WTC11 (cell line): Measurements from ENCODE around the gene VWDE. TPM values are rescaled to one million over a fixed set of nuclear protein-coding genes. Genes with fewer than 3 reads are reported as not detected.

Source experiments
- ATAC-seq: fragments of 200-7000 bp; cut with Tn5 transposase; 2 replicates; pipeline ENCODE4 v1.10.0; 2021; ENCODE audit warnings: mild to moderate bottlenecking, moderate library complexity
- CTCF ChIA-PET: fragments of 300-600 bp; sonication (Branson Sonifier 250); formaldehyde crosslinking; loops from one replicate; lab custom pipeline; 2021; ENCODE audit warnings: antibody characterized with exemption; lab: Charles Lee
- POLR2A ChIA-PET: fragments of 350-600 bp; sonication (Branson Sonifier 250); formaldehyde crosslinking; loops from one replicate; lab custom pipeline; 2021; ENCODE audit warnings: antibody characterized with exemption; lab: Charles Lee
- DNase-seq: peaks from one replicate; pipeline ENCODE4 v3.0.0; 2021; ENCODE audit warnings: low spot score
- H3K27ac Mint-ChIP-seq: 2 replicates; pipeline ENCODE4 v1.8.0; 2021; ENCODE audit warnings: mixed read lengths
- H3K27me3 Mint-ChIP-seq: 2 replicates; pipeline ENCODE4 v1.8.0; 2021; ENCODE audit warnings: low read depth, mild to moderate bottlenecking, moderate library complexity, mixed read lengths
- H3K36me3 Mint-ChIP-seq: 2 replicates; pipeline ENCODE4 v1.8.0; 2021; ENCODE audit warnings: mixed read lengths
- H3K4me1 Mint-ChIP-seq: 2 replicates; pipeline ENCODE4 v1.8.0; 2022; ENCODE audit warnings: mixed read lengths
- H3K4me3 Mint-ChIP-seq: 2 replicates; pipeline ENCODE4 v1.8.0; 2021; ENCODE audit warnings: mild to moderate bottlenecking, moderate library complexity, mixed read lengths
- H3K9me3 Mint-ChIP-seq: 2 replicates; pipeline ENCODE4 v1.8.0; 2021; ENCODE audit warnings: mixed read lengths
- CREB1 ChIP-seq: sonication (generic); formaldehyde crosslinking; IDR thresholded peaks from 2 replicates; pipeline ENCODE4 v1.8.0; 2023; ENCODE audit warnings: mild to moderate bottlenecking, missing genetic modification reagents
- E2F4 ChIP-seq: sonication (generic); formaldehyde crosslinking; IDR thresholded peaks from 2 replicates; pipeline ENCODE4 v1.8.1; 2022; ENCODE audit warnings: low read depth, mild to moderate bottlenecking, moderate library complexity, missing genetic modification reagents, borderline replicate concordance
- ELF4 ChIP-seq: sonication (generic); formaldehyde crosslinking; IDR thresholded peaks from 2 replicates; pipeline ENCODE4 v1.8.1; 2022; ENCODE audit warnings: low read depth, mild to moderate bottlenecking, moderate library complexity, missing genetic modification reagents
- GRHL2 ChIP-seq: fragments of 250-450 bp; sonication (Bioruptor Pico); IDR thresholded peaks from 2 replicates; pipeline ENCODE4 v1.8.0; 2022; ENCODE audit warnings: mild to moderate bottlenecking, moderate library complexity; ENCODE audit not compliant: insufficient replicate concordance, severe bottlenecking
- IRF2 ChIP-seq: sonication (generic); formaldehyde crosslinking; IDR thresholded peaks from 2 replicates; pipeline ENCODE4 v1.8.0; 2022; ENCODE audit warnings: low read depth, missing genetic modification reagents, borderline replicate concordance
- JUN ChIP-seq: sonication (generic); formaldehyde crosslinking; IDR thresholded peaks from 2 replicates; pipeline ENCODE4 v1.8.0; 2023; ENCODE audit warnings: mild to moderate bottlenecking, missing genetic modification reagents
- KAT7 ChIP-seq: sonication (generic); formaldehyde crosslinking; IDR thresholded peaks from 2 replicates; pipeline ENCODE4 v1.8.1; 2023; ENCODE audit warnings: missing genetic modification reagents, mild to moderate bottlenecking, borderline replicate concordance
- MXD4 ChIP-seq: fragments of 250-450 bp; sonication (Bioruptor Pico); IDR thresholded peaks from 2 replicates; pipeline ENCODE4 v1.8.0; 2021; ENCODE audit warnings: mild to moderate bottlenecking, moderate library complexity, borderline replicate concordance
- NFATC4 ChIP-seq: fragments of 250-450 bp; sonication (Bioruptor Pico); IDR thresholded peaks from 2 replicates; pipeline ENCODE4 v1.9.0; 2021; ENCODE audit warnings: mild to moderate bottlenecking
- NFE2L1 ChIP-seq: sonication (generic); formaldehyde crosslinking; IDR thresholded peaks from 2 replicates; pipeline ENCODE4 v1.8.1; 2023; ENCODE audit warnings: missing genetic modification reagents
- PRRX2 ChIP-seq: fragments of 250-450 bp; sonication (Bioruptor Pico); IDR thresholded peaks from 2 replicates; pipeline ENCODE4 v1.8.0; 2021; ENCODE audit warnings: mild to moderate bottlenecking
- RORB ChIP-seq: fragments of 250-450 bp; sonication (Bioruptor Pico); IDR thresholded peaks from 2 replicates; pipeline ENCODE4 v1.9.0; 2021; ENCODE audit warnings: mild to moderate bottlenecking
- SOX15 ChIP-seq: fragments of 250-450 bp; sonication (Bioruptor Pico); IDR thresholded peaks from 2 replicates; pipeline ENCODE4 v1.9.0; 2021; ENCODE audit warnings: mild to moderate bottlenecking
- USF1 ChIP-seq: sonication (generic); formaldehyde crosslinking; IDR thresholded peaks from 2 replicates; pipeline ENCODE4 v1.8.0; 2022; ENCODE audit warnings: mild to moderate bottlenecking, missing genetic modification reagents
- ZNF219 ChIP-seq: sonication (generic); formaldehyde crosslinking; IDR thresholded peaks from 2 replicates; pipeline ENCODE4 v1.8.0; 2023; ENCODE audit warnings: missing genetic modification reagents, mild to moderate bottlenecking, borderline replicate concordance
- ZNF425 ChIP-seq: fragments of 250-450 bp; sonication (Bioruptor Pico); conservative IDR thresholded peaks from 2 replicates; pipeline ENCODE4 v1.9.0; 2021; ENCODE audit warnings: mild to moderate bottlenecking
- total RNA-seq: library from RNA; stranded (reverse); gene quantifications from 3 replicates; pipeline ENCODE4 v1.2.3, GENCODE V29; 2021
- TF ChIP-seq, protein P1 (sequence below): fragments of 250-450 bp; sonication (Bioruptor Pico); IDR thresholded peaks from 2 replicates; pipeline ENCODE4 v1.8.0; 2021; ENCODE audit warnings: mild to moderate bottlenecking
- TF ChIP-seq, protein P2 (sequence below): sonication (generic); formaldehyde crosslinking; IDR thresholded peaks from 2 replicates; pipeline ENCODE4 v1.8.1; 2022; ENCODE audit warnings: mild to moderate bottlenecking, moderate library complexity, missing genetic modification reagents
- TF ChIP-seq, protein P3 (sequence below): fragments of 250-450 bp; sonication (Bioruptor Pico); IDR thresholded peaks from 2 replicates; pipeline ENCODE4 v1.9.0; 2021; ENCODE audit warnings: mild to moderate bottlenecking, borderline replicate concordance

VWDE gene
- total RNA-seq, 1 experiment from 2014 or later: 21.0 TPM

GRCh38 chr7:12422554-12423320 lies 19.1 kb upstream of the VWDE start:
- TF ChIP-seq, protein P1, sequence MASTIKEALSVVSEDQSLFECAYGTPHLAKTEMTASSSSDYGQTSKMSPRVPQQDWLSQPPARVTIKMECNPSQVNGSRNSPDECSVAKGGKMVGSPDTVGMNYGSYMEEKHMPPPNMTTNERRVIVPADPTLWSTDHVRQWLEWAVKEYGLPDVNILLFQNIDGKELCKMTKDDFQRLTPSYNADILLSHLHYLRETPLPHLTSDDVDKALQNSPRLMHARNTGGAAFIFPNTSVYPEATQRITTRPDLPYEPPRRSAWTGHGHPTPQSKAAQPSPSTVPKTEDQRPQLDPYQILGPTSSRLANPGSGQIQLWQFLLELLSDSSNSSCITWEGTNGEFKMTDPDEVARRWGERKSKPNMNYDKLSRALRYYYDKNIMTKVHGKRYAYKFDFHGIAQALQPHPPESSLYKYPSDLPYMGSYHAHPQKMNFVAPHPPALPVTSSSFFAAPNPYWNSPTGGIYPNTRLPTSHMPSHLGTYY (CRISPR knock-in tag): no peak
- TF ChIP-seq SOX15 (CRISPR knock-in tag): no peak
- no peak for TF ChIP-seq RORB (CRISPR knock-in tag)
- no peak for TF ChIP-seq ZNF219
- TF ChIP-seq MXD4: no peak
- no peak for TF ChIP-seq PRRX2 (CRISPR knock-in tag)
- Mint-ChIP-seq H3K36me3 (peaks cover 18% of the 10 kb centered on the region), H3K4me1 (peaks cover 39% of the 10 kb centered on the region), H3K27ac (peak overlapping the region; percentile 98), H3K9me3 (peaks cover 18% of the 10 kb centered on the region), H3K4me3 (no peak overlapping the region), H3K27me3 (no peaks in the 10 kb centered on the region)
- POLR2A ChIA-PET: interaction anchor here (0.6 to 2.0 kb wide), 3 partner anchors 19 to 1656 kb away, joined by 3 to 10 read pairs (median 3); partner anchors contain the start of gene VWDE
- no peak for ATAC-seq
- CTCF ChIA-PET: interaction anchor here (0.5 to 1.9 kb wide), 10 partner anchors 11 to 102 kb away, joined by 3 to 8 read pairs (median 4); partner anchors contain the start of gene VWDE
- DNase-seq: no peak

- Mint-ChIP-seq H3K27me3 (no peaks in the 10 kb centered on the region), H3K27ac (no peak overlapping the region)
Observed at GRCh38 chr7:12418452-12418851, 14.8 kb upstream of the VWDE start.

GRCh38 chr7:12415072-12415471 lies 11.4 kb upstream of the VWDE start:
- POLR2A ChIA-PET: interaction anchor here (1.1 kb wide), 1 partner anchor 11 kb away, joined by 4 read pairs; the partner anchor contains the start of gene VWDE
- H3K4me3 Mint-ChIP-seq: no peak overlapping the region
- TF ChIP-seq CREB1 (CRISPR knock-in tag) (no peak), SOX15 (CRISPR knock-in tag) (no peak), IRF2 (CRISPR knock-in tag) (no peak), NFE2L1 (no peak), USF1 (CRISPR knock-in tag) (no peak), ELF4 (CRISPR knock-in tag) (no peak), JUN (CRISPR knock-in tag) (no peak), NFATC4 (CRISPR knock-in tag) (no peak), GRHL2 (CRISPR knock-in tag) (no peak), E2F4 (CRISPR knock-in tag) (no peak)
- TF ChIP-seq, protein P2, sequence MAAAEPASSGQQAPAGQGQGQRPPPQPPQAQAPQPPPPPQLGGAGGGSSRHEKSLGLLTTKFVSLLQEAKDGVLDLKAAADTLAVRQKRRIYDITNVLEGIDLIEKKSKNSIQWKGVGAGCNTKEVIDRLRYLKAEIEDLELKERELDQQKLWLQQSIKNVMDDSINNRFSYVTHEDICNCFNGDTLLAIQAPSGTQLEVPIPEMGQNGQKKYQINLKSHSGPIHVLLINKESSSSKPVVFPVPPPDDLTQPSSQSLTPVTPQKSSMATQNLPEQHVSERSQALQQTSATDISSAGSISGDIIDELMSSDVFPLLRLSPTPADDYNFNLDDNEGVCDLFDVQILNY: no peak
- TF ChIP-seq, protein P3, sequence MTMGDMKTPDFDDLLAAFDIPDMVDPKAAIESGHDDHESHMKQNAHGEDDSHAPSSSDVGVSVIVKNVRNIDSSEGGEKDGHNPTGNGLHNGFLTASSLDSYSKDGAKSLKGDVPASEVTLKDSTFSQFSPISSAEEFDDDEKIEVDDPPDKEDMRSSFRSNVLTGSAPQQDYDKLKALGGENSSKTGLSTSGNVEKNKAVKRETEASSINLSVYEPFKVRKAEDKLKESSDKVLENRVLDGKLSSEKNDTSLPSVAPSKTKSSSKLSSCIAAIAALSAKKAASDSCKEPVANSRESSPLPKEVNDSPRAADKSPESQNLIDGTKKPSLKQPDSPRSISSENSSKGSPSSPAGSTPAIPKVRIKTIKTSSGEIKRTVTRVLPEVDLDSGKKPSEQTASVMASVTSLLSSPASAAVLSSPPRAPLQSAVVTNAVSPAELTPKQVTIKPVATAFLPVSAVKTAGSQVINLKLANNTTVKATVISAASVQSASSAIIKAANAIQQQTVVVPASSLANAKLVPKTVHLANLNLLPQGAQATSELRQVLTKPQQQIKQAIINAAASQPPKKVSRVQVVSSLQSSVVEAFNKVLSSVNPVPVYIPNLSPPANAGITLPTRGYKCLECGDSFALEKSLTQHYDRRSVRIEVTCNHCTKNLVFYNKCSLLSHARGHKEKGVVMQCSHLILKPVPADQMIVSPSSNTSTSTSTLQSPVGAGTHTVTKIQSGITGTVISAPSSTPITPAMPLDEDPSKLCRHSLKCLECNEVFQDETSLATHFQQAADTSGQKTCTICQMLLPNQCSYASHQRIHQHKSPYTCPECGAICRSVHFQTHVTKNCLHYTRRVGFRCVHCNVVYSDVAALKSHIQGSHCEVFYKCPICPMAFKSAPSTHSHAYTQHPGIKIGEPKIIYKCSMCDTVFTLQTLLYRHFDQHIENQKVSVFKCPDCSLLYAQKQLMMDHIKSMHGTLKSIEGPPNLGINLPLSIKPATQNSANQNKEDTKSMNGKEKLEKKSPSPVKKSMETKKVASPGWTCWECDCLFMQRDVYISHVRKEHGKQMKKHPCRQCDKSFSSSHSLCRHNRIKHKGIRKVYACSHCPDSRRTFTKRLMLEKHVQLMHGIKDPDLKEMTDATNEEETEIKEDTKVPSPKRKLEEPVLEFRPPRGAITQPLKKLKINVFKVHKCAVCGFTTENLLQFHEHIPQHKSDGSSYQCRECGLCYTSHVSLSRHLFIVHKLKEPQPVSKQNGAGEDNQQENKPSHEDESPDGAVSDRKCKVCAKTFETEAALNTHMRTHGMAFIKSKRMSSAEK (CRISPR knock-in tag): no peak

More at GRCh38 chr7:12418452-12418851, 14.8 kb upstream of the VWDE start:
- Mint-ChIP-seq H3K4me1 (peaks cover 25% of the 10 kb centered on the region), H3K9me3 (peaks cover 5% of the 10 kb centered on the region; the same call in 1 of the 2 replicates), H3K4me3 (no peak overlapping the region), H3K36me3 (no peaks in the 10 kb centered on the region)
- ChIA-PET CTCF (no interaction called here), POLR2A (no interaction called here)
- ATAC-seq (no peak), DNase-seq (no peak)
- TF ChIP-seq ZNF425 (CRISPR knock-in tag) (no peak), KAT7 (CRISPR knock-in tag) (no peak)

More at GRCh38 chr7:12415072-12415471, 11.4 kb upstream of the VWDE start:
- H3K36me3 Mint-ChIP-seq: no peaks in the 10 kb centered on the region
- H3K27me3 Mint-ChIP-seq: no peaks in the 10 kb centered on the region
- H3K9me3 Mint-ChIP-seq: peaks cover 10% of the 10 kb centered on the region
- ATAC-seq (no peak), DNase-seq (no peak)
- CTCF ChIA-PET: no interaction called here
- peaks cover 11% of the 10 kb centered on the region for H3K4me1 Mint-ChIP-seq
- H3K27ac Mint-ChIP-seq: no peak overlapping the region
